Naive thymus-derived CD4-positive, alpha-beta T cell (primary cell): ENCODE data around the gene SUB1. TPM values are rescaled to one million over a fixed set of nuclear protein-coding genes. Genes with fewer than 3 reads are reported as not detected.

ENCODE experiments used
- ATAC-seq: fragments of 150-1000 bp; cut with Tn5 transposase; 2 replicates; pipeline ENCODE4 v1.10.0; 2021; ENCODE audit warnings: mild to moderate bottlenecking, moderate library complexity
- CTCF ChIA-PET: fragments of 350-600 bp; sonication (Branson Sonifier 250); formaldehyde crosslinking; loops from one replicate; lab custom pipeline; 2021; ENCODE audit warnings: antibody characterized with exemption; lab: Charles Lee
- POLR2A ChIA-PET: fragments of 350-600 bp; sonication (Branson Sonifier 250); formaldehyde crosslinking; loops from one replicate; lab custom pipeline; 2021; ENCODE audit warnings: antibody characterized with exemption, inconsistent platforms; lab: Charles Lee
- DNase-seq, 9 donors: peaks; one replicate each; pipeline versions ENCODE4 v3.0.0 to v3.0.0-alpha.2; 2020 to 2022; ENCODE audit warnings: mixed read lengths in 1 of 9
- H3K27ac ChIP-seq: one replicate; pipeline ENCODE4 v1.7.0; 2013; ENCODE audit warnings: mild to moderate bottlenecking, low read depth, low read length, moderate library complexity
- H3K27me3 ChIP-seq, 2 donors: one replicate each; pipeline ENCODE4 v1.7.0; 2013; ENCODE audit warnings: low read length in 2 of 2, mild to moderate bottlenecking in 2 of 2, moderate library complexity in 2 of 2; ENCODE audit not compliant: control insufficient read depth in 2 of 2, insufficient read depth in 2 of 2
- H3K36me3 ChIP-seq, 3 experiments: 1 replicate in 2 of 3; 2 replicates in 1 of 3; pipeline ENCODE4 v1.7.0; 2013; ENCODE audit warnings: low read length in 3 of 3, mild to moderate bottlenecking in 3 of 3, moderate library complexity in 1 of 3; ENCODE audit not compliant: insufficient read depth in 3 of 3, control insufficient read depth in 2 of 3
- H3K4me1 ChIP-seq, 2 donors: one replicate each; pipeline ENCODE4 v1.7.0; 2013; ENCODE audit warnings: low read length in 2 of 2, mild to moderate bottlenecking in 2 of 2, moderate library complexity in 1 of 2; ENCODE audit not compliant: control insufficient read depth in 2 of 2, insufficient read depth in 2 of 2
- H3K4me3 ChIP-seq: 2 replicates; pipeline ENCODE4 v1.7.0; 2013; ENCODE audit warnings: mild to moderate bottlenecking, low read length
- H3K9me3 ChIP-seq, 3 experiments: 1 replicate in 2 of 3; 2 replicates in 1 of 3; pipeline ENCODE4 v1.7.0; 2013; ENCODE audit warnings: low read length in 3 of 3; ENCODE audit not compliant: control insufficient read depth in 2 of 3
- H3K27ac Mint-ChIP-seq, 9 donors: one replicate each; pipeline ENCODE4 v1.8.0; 2020 to 2022; ENCODE audit warnings: mixed read lengths in 9 of 9, mild to moderate bottlenecking in 8 of 9, moderate library complexity in 5 of 9, inconsistent platforms in 2 of 9
- H3K27me3 Mint-ChIP-seq, 5 donors: one replicate each; pipeline ENCODE4 v1.8.0; 2021 to 2022; ENCODE audit warnings: mixed read lengths in 5 of 5, mild to moderate bottlenecking in 1 of 5
- H3K36me3 Mint-ChIP-seq, 5 donors: one replicate each; pipeline ENCODE4 v1.8.0; 2020 to 2022; ENCODE audit warnings: mixed read lengths in 5 of 5, mild to moderate bottlenecking in 3 of 5, inconsistent platforms in 1 of 5
- H3K4me1 Mint-ChIP-seq, 7 donors: one replicate each; pipeline ENCODE4 v1.8.0; 2020 to 2022; ENCODE audit warnings: mixed read lengths in 7 of 7, mild to moderate bottlenecking in 3 of 7, inconsistent platforms in 1 of 7
- H3K4me3 Mint-ChIP-seq, 10 donors: one replicate each; pipeline ENCODE4 v1.8.0; 2020 to 2022; ENCODE audit warnings: mild to moderate bottlenecking in 10 of 10, mixed read lengths in 10 of 10, moderate library complexity in 6 of 10, inconsistent platforms in 2 of 10
- H3K9me3 Mint-ChIP-seq, 11 donors: one replicate each; pipeline ENCODE4 v1.8.0; 2020 to 2022; ENCODE audit warnings: mixed read lengths in 11 of 11, mild to moderate bottlenecking in 4 of 11, inconsistent platforms in 1 of 11, moderate library complexity in 1 of 11
- intact Hi-C, 2 donors: fragments of 100-400 bp; cut with micrococcal nuclease; formaldehyde crosslinking; loops; one replicate each; pipeline ENCODE4 v1.15.1; 2023
- polyA plus RNA-seq, 2 donors: library from polyadenylated mRNA; unstranded; fragments of 300-500 nt; fragmentation: Illumina TruSeq; gene quantifications; one replicate each; pipeline ENCODE4 v1.2.3, GENCODE V29; 2021
- total RNA-seq, 6 experiments: library from RNA in 5 of 6; stranded (reverse) in 5 of 6; gene quantifications; 1 replicate in 5 of 6; 2 replicates in 1 of 6; pipeline ENCODE4 v1.2.3 and lab custom pipeline; 2021 to 2026

SUB1 gene
- total and polyA plus RNA-seq, 7 experiments from 2014 or later: 187 to 571 (median 304) TPM

GRCh38 chr5:32600054-32600622 lies 14.8 kb downstream of the SUB1 start:
- ChIA-PET POLR2A (no interaction called here), CTCF (interaction anchor here (1.8 kb wide), 1 partner anchor 10 kb away, joined by 5 read pairs; no protein-coding TSS in a partner anchor)
- H3K36me3 ChIP-seq: peaks cover 12 to 70% (median 42%) of the 10 kb centered on the region in 3 experiments
- peak overlapping the region in 2 of 9 donors; percentile 15 to 32 for H3K27ac Mint-ChIP-seq
- no peak overlapping the region for H3K4me3 Mint-ChIP-seq
- DNase-seq (no peak), ATAC-seq (no peak)
- peaks cover 32 to 81% (median 64%) of the 10 kb centered on the region in 7 donors for H3K4me1 Mint-ChIP-seq
- H3K9me3 Mint-ChIP-seq: no peaks in the 10 kb centered on the region
- no peaks in the 10 kb centered on the region for H3K9me3 ChIP-seq
- H3K4me3 ChIP-seq: no peak overlapping the region
- H3K4me1 ChIP-seq: peaks cover 15 to 21% of the 10 kb centered on the region in 2 donors
- peaks cover 16 to 58% (median 52%) of the 10 kb centered on the region in 5 donors for H3K36me3 Mint-ChIP-seq
- H3K27me3 Mint-ChIP-seq: no peaks in the 10 kb centered on the region
- H3K27me3 ChIP-seq: no peaks in the 10 kb centered on the region
- H3K27ac ChIP-seq: no peak overlapping the region
- intact Hi-C loops: no loop called here

GRCh38 chr5:32601623-32602295 lies 16.4 kb downstream of the SUB1 start:
- H3K27me3 ChIP-seq: no peaks in the 10 kb centered on the region
- CTCF ChIA-PET: interaction anchor here (1.8 kb wide), 1 partner anchor 11 kb away, joined by 5 read pairs; no protein-coding TSS in a partner anchor
- peaks cover 17 to 67% (median 52%) of the 10 kb centered on the region in 7 donors for H3K4me1 Mint-ChIP-seq
- POLR2A ChIA-PET: interaction anchor here (0.6 kb wide), 1 partner anchor 87 kb away, joined by 3 read pairs; no protein-coding TSS in a partner anchor
- no peak overlapping the region for H3K4me3 ChIP-seq
- no peaks in the 10 kb centered on the region for H3K9me3 Mint-ChIP-seq
- intact Hi-C loops: no loop called here
- H3K9me3 ChIP-seq: no peaks in the 10 kb centered on the region
- peak overlapping the region in 1 of 10 donors; percentile 2 for H3K4me3 Mint-ChIP-seq
- DNase-seq (no peak), ATAC-seq (no peak)
- H3K36me3 Mint-ChIP-seq: peaks cover 16 to 47% (median 43%) of the 10 kb centered on the region in 5 donors
- H3K4me1 ChIP-seq: peaks cover 3 to 13% of the 10 kb centered on the region in 2 donors
- peak overlapping the region in 7 of 9 donors; percentile 22 to 79 (median 63) for H3K27ac Mint-ChIP-seq
- no peak overlapping the region for H3K27ac ChIP-seq
- peaks cover 12 to 62% (median 32%) of the 10 kb centered on the region in 3 experiments for H3K36me3 ChIP-seq
- H3K27me3 Mint-ChIP-seq: no peaks in the 10 kb centered on the region

GRCh38 chr5:32602906-32603305 lies 17.5 kb downstream of the SUB1 start:
- ChIA-PET CTCF (no interaction called here), POLR2A (interaction anchor here (0.6 kb wide), 1 partner anchor 98 kb away, joined by 4 read pairs; no protein-coding TSS in a partner anchor)
- H3K4me3 Mint-ChIP-seq: no peak overlapping the region
- H3K27ac Mint-ChIP-seq: peak overlapping the region in 5 of 9 donors; percentile 35 to 63 (median 38)
- ATAC-seq (no peak), DNase-seq (no peak)
- peaks cover 10 to 56% (median 44%) of the 10 kb centered on the region in 7 donors for H3K4me1 Mint-ChIP-seq
- H3K36me3 Mint-ChIP-seq: peaks cover 16 to 41% (median 37%) of the 10 kb centered on the region in 5 donors
- intact Hi-C loops: no loop called here
- no peaks in the 10 kb centered on the region for H3K9me3 Mint-ChIP-seq
- Histone ChIP-seq H3K36me3 (peaks cover 7 to 66% (median 32%) of the 10 kb centered on the region in 3 experiments), H3K9me3 (no peaks in the 10 kb centered on the region), H3K4me1 (peaks cover 0 to 6% of the 10 kb centered on the region in 2 donors), H3K27ac (no peak overlapping the region), H3K27me3 (no peaks in the 10 kb centered on the region), H3K4me3 (no peak overlapping the region)
- no peaks in the 10 kb centered on the region for H3K27me3 Mint-ChIP-seq

- Mint-ChIP-seq H3K27ac (peak overlapping the region in 8 of 9 donors; percentile 49 to 86 (median 68)), H3K36me3 (peaks cover 6 to 34% (median 21%) of the 10 kb centered on the region in 5 donors), H3K27me3 (no peaks in the 10 kb centered on the region), H3K4me1 (peaks cover 6 to 34% (median 28%) of the 10 kb centered on the region in 7 donors), H3K9me3 (no peaks in the 10 kb centered on the region), H3K4me3 (peak overlapping the region in 1 of 10 donors; percentile 6)
- no peaks in the 10 kb centered on the region for H3K27me3 ChIP-seq
- H3K36me3 ChIP-seq: peaks cover 5 to 62% (median 20%) of the 10 kb centered on the region in 3 experiments
- H3K9me3 ChIP-seq: no peaks in the 10 kb centered on the region
- ATAC-seq (peak; percentile 51), DNase-seq (no peak)
- ChIA-PET CTCF (interaction anchor here (0.6 to 0.8 kb wide), 3 partner anchors 9 to 307 kb away, joined by 3 read pairs; no protein-coding TSS in a partner anchor), POLR2A (interaction anchor here (0.6 to 0.7 kb wide), 2 partner anchors 15 to 423 kb away, joined by 3 to 4 read pairs; no protein-coding TSS in a partner anchor)
- intact Hi-C loops: no loop called here
- H3K4me3 ChIP-seq: no peak overlapping the region
- H3K27ac ChIP-seq: no peak overlapping the region
- H3K4me1 ChIP-seq: no peaks in the 10 kb centered on the region
Measured at GRCh38 chr5:32604800-32605765, 19.7 kb downstream of the SUB1 start.

- H3K4me1 ChIP-seq: no peaks in the 10 kb centered on the region
- peak; percentile 13 for ATAC-seq
- no peak overlapping the region for H3K4me3 ChIP-seq
- H3K4me3 Mint-ChIP-seq: peak overlapping the region in 1 of 10 donors; percentile 6
- ChIA-PET POLR2A (interaction anchor here (0.6 to 0.7 kb wide), 2 partner anchors 15 to 423 kb away, joined by 3 to 4 read pairs; no protein-coding TSS in a partner anchor), CTCF (interaction anchor here (0.6 kb wide), 2 partner anchors 171 to 307 kb away, joined by 3 read pairs; no protein-coding TSS in a partner anchor)
- H3K27me3 ChIP-seq: no peaks in the 10 kb centered on the region
- intact Hi-C loops: no loop called here
- no peaks in the 10 kb centered on the region for H3K9me3 Mint-ChIP-seq
- H3K4me1 Mint-ChIP-seq: peaks cover 6 to 31% (median 26%) of the 10 kb centered on the region in 7 donors
- no peaks in the 10 kb centered on the region for H3K9me3 ChIP-seq
- no peaks in the 10 kb centered on the region for H3K27me3 Mint-ChIP-seq
- DNase-seq: no peak
- no peak overlapping the region for H3K27ac ChIP-seq
- H3K36me3 Mint-ChIP-seq: peaks cover 4 to 31% (median 21%) of the 10 kb centered on the region in 5 donors
- H3K27ac Mint-ChIP-seq: peak overlapping the region in 8 of 9 donors; percentile 11 to 86 (median 68)
- peaks cover 3 to 55% (median 16%) of the 10 kb centered on the region in 3 experiments for H3K36me3 ChIP-seq
Measured at GRCh38 chr5:32605766-32606152, 20.4 kb downstream of the SUB1 start.
